Stimulated activated CD8-positive, alpha-beta memory T cell treated with anti-CD3 and anti-CD28 coated beads, Interleukin-7, amount 100 ng/mL, for 48 hours (primary cell): ENCODE data around the gene PDE4D.

Experiments used
- DNase-seq, 2 donors: peaks; one replicate each; pipeline ENCODE4 v3.0.0-alpha.2; 2020; ENCODE audit warnings: low read depth in 1 of 2; ENCODE audit errors: extremely low read depth in 1 of 2

The PDE4D gene

DNA sequence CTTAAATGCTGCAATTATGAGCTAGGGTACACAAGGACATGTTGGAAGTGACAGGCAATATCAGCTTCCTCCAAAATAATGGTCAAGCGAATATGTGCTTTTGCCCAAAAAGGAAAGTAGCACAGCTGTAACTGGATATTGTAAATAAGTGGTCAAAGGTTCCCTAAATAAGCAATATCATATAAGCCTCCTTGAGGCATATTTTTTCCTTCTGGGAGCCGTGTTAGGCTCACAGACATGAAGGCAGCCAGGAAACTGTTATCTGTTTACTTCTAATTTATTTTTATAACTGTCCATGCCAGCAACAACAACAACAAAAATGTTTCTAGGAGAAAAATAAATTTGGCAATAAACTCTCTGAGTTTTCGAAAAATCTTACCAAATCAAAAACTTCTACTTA, 648.3 kb downstream of the PDE4D start:
- no peak for DNase-seq

DNA sequence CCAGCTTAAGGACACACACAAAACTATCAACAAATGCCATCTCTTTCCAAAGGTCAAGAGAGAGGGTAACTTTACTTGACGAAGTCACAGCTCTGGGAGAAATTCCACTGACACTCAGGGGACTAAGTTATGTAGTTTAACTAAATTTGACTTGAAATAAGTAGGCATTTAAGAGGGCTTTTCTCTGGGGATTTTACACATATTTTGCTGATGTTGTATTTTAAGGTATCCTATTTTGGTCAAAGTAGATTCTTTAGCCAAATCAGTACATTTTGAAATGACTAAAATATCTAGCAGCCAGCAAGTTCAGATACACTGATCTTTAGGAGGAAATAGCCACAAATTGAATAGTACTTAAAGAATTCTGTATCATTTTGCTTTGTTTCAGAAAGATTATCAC, 652.0 kb downstream of the PDE4D start:
- no peak for DNase-seq

DNA sequence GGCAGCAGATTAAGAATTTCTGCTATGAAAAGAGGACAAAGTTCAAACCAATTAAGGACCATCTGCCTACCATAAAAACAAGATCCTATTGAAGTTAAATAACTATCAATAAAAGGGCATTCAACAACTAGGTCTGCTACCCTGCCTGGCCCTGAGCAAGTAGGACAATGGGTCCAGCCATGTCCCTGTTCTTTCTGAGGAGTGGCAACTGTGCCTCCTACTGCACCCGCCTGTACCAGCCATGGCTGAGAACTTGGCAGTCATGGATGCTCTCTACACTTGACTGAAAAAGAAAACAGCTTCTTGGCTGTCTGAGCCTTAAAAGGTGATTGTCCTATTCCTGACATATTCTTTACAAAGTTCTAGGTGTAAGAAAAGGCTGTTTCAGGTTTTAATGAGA, 652.4 kb downstream of the PDE4D start:
- no peak for DNase-seq

GRCh38 chr5:59238126-59238902, 655.2 kb downstream of the PDE4D start:
- DNase-seq: no peak

- no peak for DNase-seq
These were observed 656.5 kb downstream of the PDE4D start for GRCh38 chr5:59236986-59237385.

GRCh38 chr5:59236448-59236847, 657.1 kb downstream of the PDE4D start:
- no peak for DNase-seq

DNA sequence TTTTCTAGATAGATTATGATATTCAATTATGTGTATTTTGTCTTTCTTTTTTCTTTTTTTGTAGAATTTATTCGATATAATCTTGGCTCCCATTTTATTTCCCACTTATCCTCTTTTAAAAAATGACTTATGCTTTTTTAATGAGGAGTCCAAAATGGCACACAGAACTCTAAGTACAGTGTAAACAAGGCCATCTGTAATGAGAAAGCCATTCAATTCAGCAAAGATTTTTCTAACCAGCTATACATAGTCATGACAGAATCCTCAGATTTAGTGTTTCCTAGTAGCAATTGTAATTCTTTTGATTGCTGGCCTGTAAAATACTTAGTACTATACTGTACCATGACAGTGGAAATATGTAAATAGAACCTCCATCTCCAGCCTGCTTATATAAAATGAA, 659.3 kb downstream of the PDE4D start:
- no peak for DNase-seq

- no peak for DNase-seq
These were observed 662.1 kb downstream of the PDE4D start for GRCh38 chr5:59231221-59231931.

DNA sequence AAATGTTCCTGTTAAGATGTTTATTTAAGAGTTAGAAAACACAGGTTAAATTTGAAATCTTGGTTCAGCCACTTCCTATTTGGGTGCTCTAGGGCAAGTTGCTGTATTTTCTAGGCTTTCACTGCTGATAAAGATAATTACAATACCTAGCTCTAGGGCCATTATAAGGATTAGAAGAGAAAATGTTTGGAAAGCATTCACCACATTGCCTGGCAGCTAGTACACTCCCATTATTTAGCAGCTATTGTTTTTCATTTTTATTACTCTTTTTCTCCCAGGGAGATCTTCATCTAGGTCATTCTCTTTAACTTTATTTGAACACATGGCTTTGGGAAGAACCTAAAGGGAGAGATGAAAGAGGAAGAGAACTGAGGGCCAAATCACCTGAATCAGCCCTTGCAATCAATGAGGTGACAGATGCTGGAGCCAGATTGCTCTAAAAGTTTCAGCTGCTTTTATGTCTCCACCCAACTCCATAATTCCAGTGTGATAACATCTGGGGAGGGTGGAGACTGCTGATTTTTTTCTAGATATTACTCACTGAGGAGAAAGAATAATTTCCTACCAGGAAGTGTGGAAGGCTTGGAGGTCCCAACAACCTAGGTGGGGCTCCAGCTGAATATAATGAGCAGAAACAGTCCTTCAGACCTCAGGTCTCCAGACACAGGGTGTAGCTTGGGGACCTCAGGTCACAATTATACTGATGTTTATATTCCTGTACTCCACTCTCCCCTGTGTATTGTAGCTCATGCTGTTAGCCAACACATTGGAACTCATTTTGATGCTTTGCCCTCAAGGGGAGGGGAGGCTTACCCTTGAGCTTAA, 670.6 kb downstream of the PDE4D start:
- no peak for DNase-seq

GRCh38 chr5:59221769-59222168, 671.8 kb downstream of the PDE4D start:
- DNase-seq: no peak

DNA sequence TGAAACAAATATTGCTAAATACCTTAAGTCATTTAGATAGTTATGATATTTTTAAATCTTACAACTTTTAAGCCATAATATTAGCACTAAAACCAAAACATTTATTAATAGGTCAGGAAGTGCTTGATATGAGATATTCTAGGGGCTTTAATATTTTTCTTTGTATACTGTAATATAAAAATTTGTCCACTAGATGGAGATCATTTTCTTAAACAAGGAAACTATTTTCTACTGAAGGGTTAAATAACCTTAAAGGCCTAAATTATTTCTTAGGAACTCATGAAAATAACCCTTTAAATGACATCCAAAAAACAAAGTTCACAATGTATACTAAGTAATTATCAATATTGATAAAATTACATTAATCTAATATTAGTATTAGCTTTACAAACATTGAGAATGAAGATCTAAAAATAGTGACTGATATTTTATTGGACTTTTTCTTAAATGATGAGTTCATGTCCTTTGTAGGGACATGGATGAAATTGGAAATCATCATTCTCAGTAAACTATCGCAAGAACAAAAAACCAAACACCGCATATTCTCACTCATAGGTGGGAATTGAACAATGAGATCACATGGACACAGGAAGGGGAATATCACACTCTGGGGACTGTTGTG, 675.0 kb downstream of the PDE4D start:
- DNase-seq: no peak

- no peak for DNase-seq
These were observed 676.7 kb downstream of the PDE4D start for GRCh38 chr5:59216841-59217240.

DNA sequence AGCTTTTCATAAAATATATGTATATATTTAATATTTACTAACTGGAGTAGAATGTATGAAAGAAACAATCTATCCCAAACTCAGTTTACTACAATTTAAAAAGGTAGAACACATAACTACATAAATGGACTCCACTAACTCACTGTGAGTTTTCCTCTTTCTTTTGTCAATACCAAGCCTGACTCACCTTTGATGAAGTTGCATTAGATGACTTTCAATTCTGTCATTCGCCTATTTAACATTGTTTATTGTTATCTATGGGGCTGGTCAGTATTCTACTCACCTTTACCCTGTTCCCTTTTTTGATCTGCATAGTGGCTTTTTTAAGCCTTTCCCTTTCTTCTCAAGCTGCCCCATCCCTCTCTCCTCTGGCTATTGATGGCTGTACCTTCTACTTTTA, 680.9 kb downstream of the PDE4D start:
- DNase-seq: no peak

DNA sequence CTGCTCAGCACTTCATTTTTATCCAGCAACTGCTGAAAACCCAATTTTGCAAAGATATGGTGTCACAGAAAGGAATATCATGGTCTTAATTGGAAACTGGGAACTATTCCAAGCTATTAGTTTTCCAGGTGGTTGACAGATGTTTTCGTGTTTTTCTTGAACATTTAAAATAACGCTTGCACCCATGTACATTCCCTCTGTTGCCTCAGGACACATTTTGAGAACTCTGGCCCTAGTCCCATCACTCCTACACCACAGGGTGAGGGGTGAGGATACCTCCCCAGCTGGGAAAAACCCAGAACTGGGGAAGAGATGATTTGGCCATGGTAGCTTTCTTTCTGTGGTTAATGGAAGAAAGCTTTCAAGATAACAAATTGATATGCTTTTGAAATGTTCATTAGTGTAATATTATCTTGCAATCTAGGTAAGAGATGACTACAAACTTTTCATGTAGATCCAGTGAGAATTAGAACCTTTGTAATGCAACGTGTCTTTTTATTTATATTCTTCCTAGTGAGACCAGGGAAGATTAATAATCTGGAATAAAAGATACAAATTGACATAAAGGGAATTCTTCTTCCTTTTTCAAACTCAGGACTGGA, 683.7 kb downstream of the PDE4D start:
- no peak for DNase-seq

GRCh38 chr5:59208474-59208873, 685.1 kb downstream of the PDE4D start:
- no peak for DNase-seq

- no peak for DNase-seq
These were observed 686.1 kb downstream of the PDE4D start for GRCh38 chr5:59207401-59207800.

DNA sequence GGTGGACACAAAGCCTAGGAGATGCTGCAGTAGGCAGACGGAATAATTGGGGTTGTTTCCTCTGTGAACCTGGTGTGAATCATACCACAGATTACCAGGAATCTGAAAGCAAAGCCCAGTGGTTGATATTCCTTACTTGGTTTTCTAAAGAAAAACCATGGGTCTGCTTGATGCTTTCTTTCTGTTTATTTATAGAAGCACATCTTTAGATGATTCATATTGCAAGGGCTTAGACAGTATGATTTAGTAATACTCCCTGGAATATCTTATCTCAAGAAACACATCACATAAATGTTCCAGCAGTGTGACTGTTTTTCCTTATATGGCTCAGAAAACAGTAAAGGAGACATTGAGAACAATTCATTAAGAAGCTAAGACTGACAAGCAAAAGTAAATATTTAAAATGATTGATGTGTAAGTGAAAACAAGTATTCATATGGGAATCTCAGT, 687.4 kb downstream of the PDE4D start:
- DNase-seq: no peak

DNA sequence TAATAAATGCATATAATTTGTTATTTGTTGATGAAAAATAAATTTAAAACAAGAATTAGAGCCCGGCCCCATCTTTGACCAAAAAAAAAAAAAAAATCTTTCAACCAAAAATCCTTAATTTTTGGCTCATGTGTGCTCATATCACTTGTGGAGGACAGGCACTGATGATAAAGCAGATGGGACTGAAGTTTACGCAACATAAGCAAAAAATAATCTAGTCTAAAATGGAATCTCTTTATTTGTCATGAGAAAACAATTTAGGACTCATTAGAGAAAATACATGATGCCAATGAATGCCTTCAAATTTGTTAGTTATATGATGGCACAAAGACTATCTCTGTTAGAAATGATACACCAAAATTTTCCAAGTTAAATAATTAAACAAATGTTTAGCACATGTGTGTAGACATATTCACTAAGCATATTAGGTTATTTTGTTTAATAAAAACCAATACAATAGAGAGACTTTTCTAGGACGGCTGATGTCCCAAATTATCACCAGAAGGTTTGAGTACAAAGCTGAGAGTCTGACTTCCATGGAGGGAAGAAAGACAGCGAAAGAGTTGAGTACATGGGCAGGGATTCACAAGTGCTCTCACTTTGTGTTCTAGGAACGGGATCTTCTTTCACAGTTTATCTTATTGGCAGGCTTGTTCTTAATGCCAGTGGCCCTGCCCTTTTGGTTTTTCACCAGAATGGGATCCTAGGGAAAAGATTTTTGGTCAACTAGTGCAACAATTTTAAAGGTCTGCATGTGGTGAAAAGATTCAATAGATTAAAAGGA, 689.2 kb downstream of the PDE4D start:
- no peak for DNase-seq

DNA sequence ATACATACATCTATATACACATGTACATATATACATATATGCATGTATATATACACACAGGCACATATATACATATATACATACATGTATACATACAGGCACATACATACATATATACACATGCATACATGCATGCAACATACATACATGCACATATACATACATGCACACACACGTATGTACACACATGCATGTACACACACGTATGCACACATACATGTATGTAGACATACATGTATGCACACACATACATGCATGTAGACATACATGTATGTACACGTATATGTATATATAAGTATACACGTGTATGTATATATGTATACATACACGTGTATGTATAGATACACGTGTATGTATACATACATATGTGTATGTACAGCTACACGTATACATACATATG, 693.7 kb downstream of the PDE4D start:
- no peak for DNase-seq

DNA sequence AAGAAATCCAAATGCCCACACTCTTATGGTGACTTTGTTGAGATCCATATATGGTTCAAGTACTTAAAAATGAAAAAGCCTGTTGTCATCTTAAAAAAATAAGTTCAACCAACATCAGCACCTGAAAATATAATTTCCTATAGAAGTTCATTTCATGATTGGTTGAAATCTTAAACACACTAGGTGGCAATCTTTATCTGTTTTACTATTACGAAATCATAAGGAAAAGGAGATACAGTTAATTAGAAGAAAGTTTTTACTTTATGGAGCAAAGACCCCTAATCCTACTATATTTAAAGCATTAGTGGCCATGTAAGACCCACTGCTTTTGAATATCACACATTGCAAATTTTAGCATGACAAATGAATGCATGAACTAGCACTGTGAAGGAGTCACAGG, 694.7 kb downstream of the PDE4D start:
- DNase-seq: no peak
